ENCODE measurements around the gene CNR1. TPM values are rescaled to one million over a fixed set of nuclear protein-coding genes. Genes with fewer than 3 reads are reported as not detected.

Gene CNR1
- total RNA-seq, 1 donor from 2014 or later: 21.1 TPM

- DNase-seq (no peak), ATAC-seq (no peak)
- Histone ChIP-seq H3K27me3 (ENCODE audit: low read depth) (peaks cover 37% of the 10 kb centered on the region), H3K4me3 (no peak overlapping the region), H3K4me1 (peaks cover 7% of the 10 kb centered on the region), H3K9me3 (no peaks in the 10 kb centered on the region), H3K36me3 (no peaks in the 10 kb centered on the region), H3K27ac (no peak overlapping the region)
- intact Hi-C loops (cut with DNase I): no loop called here
- no peak for TF ChIP-seq CTCF (IDR thresholded peaks at IDR 0.05)
Observed at GRCh38 chr6:88161940-88162339, 4.2 kb downstream of the CNR1 start.

GRCh38 chr6:88157106-88157505, 9.0 kb downstream of the CNR1 start:
- intact Hi-C loops (cut with DNase I): no loop called here
- ATAC-seq: no peak
- H3K4me3 ChIP-seq: no peak overlapping the region
- H3K4me1 ChIP-seq: no peaks in the 10 kb centered on the region
- no peak for TF ChIP-seq CTCF (IDR thresholded peaks at IDR 0.05)
- H3K9me3 ChIP-seq: no peaks in the 10 kb centered on the region
- no peak overlapping the region for H3K27ac ChIP-seq
- no peaks in the 10 kb centered on the region for H3K27me3 ChIP-seq (ENCODE audit: low read depth)
- no peaks in the 10 kb centered on the region for H3K36me3 ChIP-seq
- no peak for DNase-seq

GRCh38 chr6:88145298-88145963, 20.7 kb downstream of the CNR1 start:
- Histone ChIP-seq H3K27me3 (ENCODE audit: low read depth) (no peaks in the 10 kb centered on the region), H3K36me3 (no peaks in the 10 kb centered on the region), H3K4me3 (no peak overlapping the region), H3K9me3 (no peaks in the 10 kb centered on the region), H3K27ac (no peak overlapping the region), H3K4me1 (peaks cover 6% of the 10 kb centered on the region)
- ATAC-seq: no peak
- TF ChIP-seq CTCF (IDR thresholded peaks at IDR 0.05): no peak
- intact Hi-C loops (cut with DNase I): no loop called here
- DNase-seq: no peak

GRCh38 chr6:88144637-88145297, 21.4 kb downstream of the CNR1 start:
- no peaks in the 10 kb centered on the region for H3K27me3 ChIP-seq (ENCODE audit: low read depth)
- intact Hi-C loops (cut with DNase I): no loop called here
- no peak for TF ChIP-seq CTCF (IDR thresholded peaks at IDR 0.05)
- DNase-seq (no peak), ATAC-seq (no peak)
- no peak overlapping the region for H3K27ac ChIP-seq
- H3K4me1 ChIP-seq: peaks cover 6% of the 10 kb centered on the region
- no peaks in the 10 kb centered on the region for H3K9me3 ChIP-seq
- H3K4me3 ChIP-seq: no peak overlapping the region
- H3K36me3 ChIP-seq: no peaks in the 10 kb centered on the region

- no peak for TF ChIP-seq CTCF (IDR thresholded peaks at IDR 0.05)
- H3K36me3 ChIP-seq: no peaks in the 10 kb centered on the region
- H3K27me3 ChIP-seq (ENCODE audit: low read depth): no peaks in the 10 kb centered on the region
- no peak overlapping the region for H3K27ac ChIP-seq
- intact Hi-C loops (cut with DNase I): no loop called here
- no peak overlapping the region for H3K4me3 ChIP-seq
- H3K9me3 ChIP-seq: no peaks in the 10 kb centered on the region
- DNase-seq: no peak
- H3K4me1 ChIP-seq: peaks cover 6% of the 10 kb centered on the region
- no peak for ATAC-seq
Observed at GRCh38 chr6:88143421-88144157, 22.6 kb downstream of the CNR1 start.
